ENCODE data around the gene SRC. TPM values are rescaled to one million over a fixed set of nuclear protein-coding genes. Genes with fewer than 3 reads are reported as not detected.

Gene SRC
- total and polyA plus RNA-seq, 2 donors from 2014 or later: 28.5 to 70.0 TPM

DNA sequence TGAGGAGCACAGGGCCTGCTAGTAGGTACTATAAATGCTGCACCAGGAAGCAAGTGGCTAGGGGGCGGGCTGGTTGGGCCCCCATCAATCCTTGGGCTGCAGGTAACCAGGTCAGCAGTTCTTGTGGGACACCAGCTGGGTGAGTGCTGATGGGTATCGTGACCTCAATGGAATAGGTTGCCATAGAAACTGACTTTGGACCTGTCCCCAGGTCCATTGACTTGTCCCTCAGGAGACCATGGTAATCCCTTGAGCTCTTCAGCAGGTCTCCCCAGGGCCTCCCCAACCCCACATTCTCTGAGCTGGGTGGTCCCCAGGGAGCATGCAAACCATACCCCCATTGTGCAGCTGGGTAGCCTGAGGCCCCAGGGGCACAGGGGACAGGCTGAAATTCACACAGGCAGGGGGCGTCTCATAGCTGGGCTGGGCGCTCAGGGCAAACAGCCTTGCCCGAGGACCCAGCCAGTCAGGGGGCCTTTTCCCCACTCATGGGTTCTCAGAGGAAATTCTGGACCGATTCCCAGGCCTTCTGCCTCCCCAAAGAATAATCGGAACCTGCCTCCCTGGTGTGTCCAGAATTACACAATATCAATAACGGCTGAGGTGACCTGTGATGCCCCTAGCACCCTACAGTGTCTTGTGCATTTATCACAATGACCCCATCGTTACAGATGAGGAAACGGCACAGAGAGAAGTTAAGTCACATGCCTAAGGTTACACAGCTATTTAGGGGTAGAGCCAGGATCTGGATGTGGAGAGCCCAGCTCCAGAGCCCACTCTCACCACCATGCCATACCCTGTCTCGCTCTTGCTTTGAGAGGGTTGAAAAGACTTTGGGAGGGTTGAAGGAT is 35.9 kb downstream of the SRC start:
- peaks cover 2 to 5% (median 2%) of the 10 kb centered on the region in 3 donors for H3K36me3 ChIP-seq (ENCODE audit: control insufficient read depth in 2 of 3, insufficient read depth in 3 of 3, low read length in 3 of 3)
- H3K9ac ChIP-seq (ENCODE audit: low read length in 3 of 3): no peak overlapping the region
- no peaks in the 10 kb centered on the region for H3K27me3 ChIP-seq (ENCODE audit: control insufficient read depth, insufficient read depth, low read length)
- H3K27ac ChIP-seq (ENCODE audit: low read depth in 2 of 2, low read length in 2 of 2): no peak overlapping the region
- peaks cover 0 to 3% (median 0%) of the 10 kb centered on the region in 3 donors for H3K4me1 ChIP-seq (ENCODE audit: control insufficient read depth in 2 of 3, insufficient read depth in 2 of 3, low read depth in 1 of 3, low read length in 3 of 3)
- TF ChIP-seq, protein P1, sequence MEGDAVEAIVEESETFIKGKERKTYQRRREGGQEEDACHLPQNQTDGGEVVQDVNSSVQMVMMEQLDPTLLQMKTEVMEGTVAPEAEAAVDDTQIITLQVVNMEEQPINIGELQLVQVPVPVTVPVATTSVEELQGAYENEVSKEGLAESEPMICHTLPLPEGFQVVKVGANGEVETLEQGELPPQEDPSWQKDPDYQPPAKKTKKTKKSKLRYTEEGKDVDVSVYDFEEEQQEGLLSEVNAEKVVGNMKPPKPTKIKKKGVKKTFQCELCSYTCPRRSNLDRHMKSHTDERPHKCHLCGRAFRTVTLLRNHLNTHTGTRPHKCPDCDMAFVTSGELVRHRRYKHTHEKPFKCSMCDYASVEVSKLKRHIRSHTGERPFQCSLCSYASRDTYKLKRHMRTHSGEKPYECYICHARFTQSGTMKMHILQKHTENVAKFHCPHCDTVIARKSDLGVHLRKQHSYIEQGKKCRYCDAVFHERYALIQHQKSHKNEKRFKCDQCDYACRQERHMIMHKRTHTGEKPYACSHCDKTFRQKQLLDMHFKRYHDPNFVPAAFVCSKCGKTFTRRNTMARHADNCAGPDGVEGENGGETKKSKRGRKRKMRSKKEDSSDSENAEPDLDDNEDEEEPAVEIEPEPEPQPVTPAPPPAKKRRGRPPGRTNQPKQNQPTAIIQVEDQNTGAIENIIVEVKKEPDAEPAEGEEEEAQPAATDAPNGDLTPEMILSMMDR (IDR thresholded peaks at IDR 0.05; ENCODE audit: borderline replicate concordance, extremely low read depth, insufficient read depth): no peak
- intact Hi-C loops (cut with DNase I): loop anchor here (10.0 kb wide), 1 partner anchor 97 kb away; the partner anchor contains the start of gene MANBAL
- FAIRE-seq: no peak
- H3K9me3 ChIP-seq (ENCODE audit: control insufficient read depth in 2 of 3, insufficient read depth in 1 of 3, low read length in 3 of 3): no peaks in the 10 kb centered on the region
- peak in 2 of 5 donors; percentile 34 to 55 for DNase-seq
- H3K4me3 ChIP-seq (ENCODE audit: low read length in 3 of 3): no peak overlapping the region

DNA sequence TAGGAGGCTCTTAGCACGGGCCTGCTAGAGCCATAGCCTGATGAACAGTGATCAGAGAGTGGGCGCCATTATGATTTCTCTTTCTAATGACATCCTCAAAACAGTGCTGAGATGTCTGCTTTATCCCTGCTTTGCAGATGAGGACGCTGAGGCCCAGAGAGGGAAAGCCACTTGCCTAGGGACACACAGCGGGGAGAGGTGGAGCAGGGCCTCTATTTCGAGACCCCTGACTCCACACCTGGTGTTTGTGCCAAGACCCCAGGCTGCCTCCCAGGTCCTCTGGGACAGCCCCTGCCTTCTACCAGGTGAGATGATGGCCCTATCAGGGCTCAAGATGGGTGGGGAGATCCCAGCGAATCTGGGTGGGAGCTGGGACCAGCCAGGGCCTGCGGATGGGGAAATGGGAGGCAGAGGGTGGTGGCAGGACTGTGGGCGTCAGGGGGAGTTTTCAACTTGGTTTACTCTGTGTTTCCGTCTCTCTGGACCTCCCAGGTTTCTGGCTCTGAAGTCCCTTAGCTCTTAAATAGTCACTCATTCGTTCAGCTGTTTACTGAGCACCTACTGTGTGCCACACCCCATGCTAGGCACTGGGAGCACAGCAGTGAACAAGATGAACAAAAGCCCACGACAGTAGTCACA is 36.7 kb downstream of the SRC start:
- Histone ChIP-seq H3K9me3 (ENCODE audit: control insufficient read depth in 2 of 3, insufficient read depth in 1 of 3, low read length in 3 of 3) (no peaks in the 10 kb centered on the region), H3K27ac (ENCODE audit: low read depth in 2 of 2, low read length in 2 of 2) (no peak overlapping the region), H3K27me3 (ENCODE audit: control insufficient read depth, insufficient read depth, low read length) (no peaks in the 10 kb centered on the region), H3K36me3 (ENCODE audit: control insufficient read depth in 2 of 3, insufficient read depth in 3 of 3, low read length in 3 of 3) (peaks cover 2 to 6% (median 6%) of the 10 kb centered on the region in 3 donors), H3K4me3 (ENCODE audit: low read length in 3 of 3) (no peak overlapping the region), H3K9ac (ENCODE audit: low read length in 3 of 3) (no peak overlapping the region), H3K4me1 (ENCODE audit: control insufficient read depth in 2 of 3, insufficient read depth in 2 of 3, low read depth in 1 of 3, low read length in 3 of 3) (peaks cover 0 to 3% (median 0%) of the 10 kb centered on the region in 3 donors)
- FAIRE-seq: no peak
- DNase-seq: peak in 2 of 5 donors; percentile 30 to 59
- TF ChIP-seq, protein P1 (IDR thresholded peaks at IDR 0.05; ENCODE audit: borderline replicate concordance, extremely low read depth, insufficient read depth): no peak
- intact Hi-C loops (cut with DNase I): loop anchor here (10.0 kb wide), 1 partner anchor 98 kb away; the partner anchor contains the start of gene MANBAL

DNA sequence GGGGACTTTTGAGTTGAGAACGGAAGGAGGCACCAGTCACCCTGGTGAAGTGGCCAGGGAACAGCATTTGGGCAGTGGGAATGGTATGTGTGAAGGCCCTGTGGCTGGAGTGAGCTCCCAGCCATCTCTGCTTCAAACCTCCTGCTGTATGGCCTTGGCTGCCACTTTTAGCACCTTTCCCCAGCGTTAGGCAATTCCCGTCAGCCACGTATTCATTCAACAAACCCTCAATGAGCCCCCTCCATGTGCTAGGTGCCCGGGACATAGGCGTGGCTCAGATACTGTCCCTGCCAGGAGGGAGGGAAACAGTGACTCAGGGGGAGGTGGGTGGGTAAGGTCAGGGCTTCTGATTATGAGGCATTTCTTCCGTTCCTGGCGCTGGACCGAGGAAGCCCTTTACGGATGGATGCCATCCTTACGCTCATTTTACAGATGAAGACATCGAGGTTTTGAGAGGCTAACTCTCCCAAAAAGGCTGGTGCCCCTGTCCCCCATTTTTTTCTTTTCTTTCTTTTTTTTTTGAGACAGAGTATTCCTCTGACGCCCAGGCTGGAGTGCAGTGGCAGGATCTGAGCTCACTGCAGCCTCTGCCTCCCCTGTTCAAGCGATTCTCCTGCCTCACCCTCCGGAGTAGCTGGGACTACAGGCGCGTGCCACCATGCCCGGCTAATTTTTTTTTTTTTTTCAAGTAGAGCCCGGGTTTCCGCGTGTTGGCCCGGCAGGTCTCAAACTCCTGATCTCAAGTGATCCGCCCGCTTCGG is 37.5 kb downstream of the SRC start:
- no peak overlapping the region for H3K9ac ChIP-seq (ENCODE audit: low read length in 3 of 3)
- FAIRE-seq (no peak), DNase-seq (peak in 1 of 5 donors; percentile 62)
- TF ChIP-seq, protein P1 (IDR thresholded peaks at IDR 0.05; ENCODE audit: borderline replicate concordance, extremely low read depth, insufficient read depth): no peak
- no peaks in the 10 kb centered on the region for H3K27me3 ChIP-seq (ENCODE audit: control insufficient read depth, insufficient read depth, low read length)
- peaks cover 2 to 10% (median 9%) of the 10 kb centered on the region in 3 donors for H3K36me3 ChIP-seq (ENCODE audit: control insufficient read depth in 2 of 3, insufficient read depth in 3 of 3, low read length in 3 of 3)
- H3K9me3 ChIP-seq (ENCODE audit: control insufficient read depth in 2 of 3, insufficient read depth in 1 of 3, low read length in 3 of 3): no peaks in the 10 kb centered on the region
- H3K4me1 ChIP-seq (ENCODE audit: control insufficient read depth in 2 of 3, insufficient read depth in 2 of 3, low read depth in 1 of 3, low read length in 3 of 3): peaks cover 0 to 3% (median 0%) of the 10 kb centered on the region in 3 donors
- H3K4me3 ChIP-seq (ENCODE audit: low read length in 3 of 3): no peak overlapping the region
- no peak overlapping the region for H3K27ac ChIP-seq (ENCODE audit: low read depth in 2 of 2, low read length in 2 of 2)
- intact Hi-C loops (cut with DNase I): loop anchor here (10.0 kb wide), 1 partner anchor 99 kb away; the partner anchor contains the start of gene MANBAL

All from kidney (tissue), 14 donors.